Fibroblast of lung (primary cell): ENCODE data around the gene TAS2R13. TPM values are rescaled to one million over a fixed set of nuclear protein-coding genes. Genes with fewer than 3 reads are reported as not detected.
A peak's percentile ranks its signal among the peaks of the same experiment; 100 is the strongest.

Source experiments
- DNase-seq, 2 donors: peaks; one replicate each; pipeline versions ENCODE4 v3.0.0 to v3.0.0-alpha.2; 2010; ENCODE audit warnings: low read depth in 2 of 2
- H2AFZ ChIP-seq: 2 replicates; pipeline ENCODE4 v1.5.1; 2012; ENCODE audit warnings: low read length, control low read depth, inconsistent platforms
- H3K27ac ChIP-seq: 2 replicates; pipeline ENCODE4 v1.5.1; 2011; ENCODE audit warnings: low read length, control low read depth; ENCODE audit not compliant: insufficient read depth
- H3K27me3 ChIP-seq: 2 replicates; pipeline ENCODE4 v1.5.1; 2011; ENCODE audit warnings: mild to moderate bottlenecking, low read length; ENCODE audit not compliant: control insufficient read depth, insufficient read depth
- H3K36me3 ChIP-seq: 2 replicates; pipeline ENCODE4 v1.5.1; 2011; ENCODE audit warnings: low read length; ENCODE audit not compliant: control insufficient read depth, insufficient read depth
- H3K4me1 ChIP-seq: 2 replicates; pipeline ENCODE4 v1.5.1; 2011; ENCODE audit warnings: low read length; ENCODE audit not compliant: control insufficient read depth, insufficient read depth; ENCODE audit errors: extremely low read depth
- H3K4me2 ChIP-seq: 2 replicates; pipeline ENCODE4 v1.5.1; 2011; ENCODE audit warnings: low read length, control low read depth; ENCODE audit not compliant: insufficient read depth; ENCODE audit errors: extremely low read depth
- H3K4me3 ChIP-seq, 4 experiments: fragments of 200-600 bp in 1 of 4; sonication (generic) in 1 of 4; replicated peaks in 1 of 4; 2 replicates each; pipeline ENCODE4 v1.5.1; 2011 to 2016; ENCODE audit warnings: low read length in 4 of 4, low read depth in 3 of 4, mild to moderate bottlenecking in 3 of 4, control low read depth in 2 of 4, inconsistent platforms in 1 of 4, mixed read lengths in 1 of 4; ENCODE audit not compliant: insufficient read depth in 1 of 4; ENCODE audit errors: control extremely low read depth in 1 of 4
- H3K79me2 ChIP-seq: 2 replicates; pipeline ENCODE4 v1.5.1; 2012; ENCODE audit warnings: mild to moderate bottlenecking, low read length, inconsistent platforms; ENCODE audit not compliant: control insufficient read depth, insufficient read depth
- H3K9ac ChIP-seq: 2 replicates; pipeline ENCODE4 v1.5.1; 2011; ENCODE audit warnings: mild to moderate bottlenecking, low read length, control low read depth; ENCODE audit not compliant: insufficient read depth
- H3K9me3 ChIP-seq: 2 replicates; pipeline ENCODE4 v1.5.1; 2012; ENCODE audit warnings: low read depth, low read length; ENCODE audit not compliant: control insufficient read depth, insufficient read depth
- H4K20me1 ChIP-seq: 2 replicates; pipeline ENCODE4 v1.5.1; 2011; ENCODE audit warnings: low read length; ENCODE audit not compliant: control insufficient read depth, insufficient read depth; ENCODE audit errors: extremely low read depth
- CTCF ChIP-seq, 2 donors: IDR thresholded peaks in 1 of 2; conservative IDR thresholded peaks in 1 of 2; 1 replicate in 1 of 2; 2 replicates in 1 of 2; pipeline ENCODE4 v1.5.1; 2011 to 2012; ENCODE audit warnings: low read length in 2 of 2, control low read depth in 1 of 2, inconsistent platforms in 1 of 2, low read depth in 1 of 2, mild to moderate bottlenecking in 1 of 2
- EZH2 ChIP-seq: IDR thresholded peaks from 2 replicates; pipeline ENCODE4 v1.5.1; 2012; ENCODE audit warnings: low read length, control low read depth, mild to moderate bottlenecking; ENCODE audit errors: missing control alignments
- polyA minus RNA-seq: library from RNA; depleted of rRNA, polyadenylated mRNA; stranded (reverse); fragments of >200 nt; gene quantifications from 2 replicates; pipeline ENCODE4 v1.2.3, GENCODE V29; 2011; ENCODE audit warnings: low replicate concordance
- polyA plus RNA-seq, 2 donors: library from polyadenylated mRNA; depleted of rRNA in 1 of 2; stranded (reverse) in 1 of 2; unstranded in 1 of 2; fragments of >200 nt; gene quantifications; 2 replicates each; pipeline ENCODE4 v1.2.1, GENCODE V29; 2011 to 2012; ENCODE audit warnings: missing spikeins in 1 of 2
- total RNA-seq: library from RNA; depleted of rRNA; stranded (reverse); fragments of >200 nt; gene quantifications from 2 replicates; pipeline ENCODE4 v1.2.1, GENCODE V29; 2014

TAS2R13 gene, protein sequence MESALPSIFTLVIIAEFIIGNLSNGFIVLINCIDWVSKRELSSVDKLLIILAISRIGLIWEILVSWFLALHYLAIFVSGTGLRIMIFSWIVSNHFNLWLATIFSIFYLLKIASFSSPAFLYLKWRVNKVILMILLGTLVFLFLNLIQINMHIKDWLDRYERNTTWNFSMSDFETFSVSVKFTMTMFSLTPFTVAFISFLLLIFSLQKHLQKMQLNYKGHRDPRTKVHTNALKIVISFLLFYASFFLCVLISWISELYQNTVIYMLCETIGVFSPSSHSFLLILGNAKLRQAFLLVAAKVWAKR
- total RNA-seq = 1.0 and 1.7 TPM in 2 replicates
- not detected in 2 replicates for polyA plus RNA-seq
- not detected in 2 replicates for polyA plus RNA-seq (2012)
- polyA minus RNA-seq = not detected in 2 replicates

- Histone ChIP-seq H3K9me3 (no peaks in the 10 kb centered on the region), H2AFZ (no peak within 1 kb of the TSS), H3K9ac (no peak within 1 kb of the TSS), H3K79me2 (no peaks in the 10 kb centered on the region), H3K27ac (no peak within 1 kb of the TSS), H3K4me2 (no peak within 1 kb of the TSS), H3K27me3 (no peaks in the 10 kb centered on the region), H3K36me3 (no peaks in the 10 kb centered on the region), H3K4me3 (no peak within 1 kb of the TSS), H4K20me1 (no peaks in the 10 kb centered on the region), H3K4me1 (no peaks in the 10 kb centered on the region)
- no peak for DNase-seq
- TF ChIP-seq EZH2 (no peak), CTCF (conservative IDR thresholded peaks at IDR 0.05 in 1 of 2, IDR thresholded peaks at IDR 0.05 in 1 of 2; ENCODE audit: low read depth in 1 of 2, low read length in 2 of 2) (no peak)
Observed at GRCh38 chr12:10909462-10909861, at the start of gene TAS2R13. Gene TAS2R13 (minus strand): TSS chr12:10909562. CDS start chr12:10909298, 264 bp downstream.

DNA sequence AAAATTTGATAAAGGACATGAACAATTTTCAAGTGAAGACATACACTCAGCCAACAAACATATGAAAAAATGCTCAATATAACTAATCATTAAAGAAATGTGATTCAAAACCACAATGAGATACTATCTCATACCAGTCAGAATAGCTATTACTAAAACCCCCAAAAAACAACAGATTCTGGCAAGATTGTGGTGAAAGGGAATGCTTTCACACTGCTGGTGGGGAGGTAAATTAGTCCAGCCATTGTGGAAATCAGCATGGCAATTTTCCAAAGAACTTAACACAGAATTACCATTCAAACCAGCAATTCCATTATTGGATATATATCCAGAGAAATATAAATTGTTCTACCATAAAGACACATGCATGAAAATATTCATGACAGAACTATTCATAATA, 48.4 kb upstream of the TAS2R13 start:
- no peak overlapping the region for H3K4me3 ChIP-seq
- no peaks in the 10 kb centered on the region for H3K79me2 ChIP-seq
- no peak overlapping the region for H3K4me2 ChIP-seq
- no peak overlapping the region for H3K27ac ChIP-seq
- no peaks in the 10 kb centered on the region for H3K27me3 ChIP-seq
- H3K9ac ChIP-seq = no peak overlapping the region
- H3K9me3 ChIP-seq = no peaks in the 10 kb centered on the region
- DNase-seq = peak in 1 of 2 donors; percentile 74
- TF ChIP-seq EZH2 = no peak
- no peak for TF ChIP-seq CTCF (conservative IDR thresholded peaks at IDR 0.05 in 1 of 2, IDR thresholded peaks at IDR 0.05 in 1 of 2; ENCODE audit: low read depth in 1 of 2, low read length in 2 of 2)
- no peaks in the 10 kb centered on the region for H3K4me1 ChIP-seq
- H2AFZ ChIP-seq = no peak overlapping the region
- H3K36me3 ChIP-seq = no peaks in the 10 kb centered on the region
- H4K20me1 ChIP-seq = no peaks in the 10 kb centered on the region

DNA sequence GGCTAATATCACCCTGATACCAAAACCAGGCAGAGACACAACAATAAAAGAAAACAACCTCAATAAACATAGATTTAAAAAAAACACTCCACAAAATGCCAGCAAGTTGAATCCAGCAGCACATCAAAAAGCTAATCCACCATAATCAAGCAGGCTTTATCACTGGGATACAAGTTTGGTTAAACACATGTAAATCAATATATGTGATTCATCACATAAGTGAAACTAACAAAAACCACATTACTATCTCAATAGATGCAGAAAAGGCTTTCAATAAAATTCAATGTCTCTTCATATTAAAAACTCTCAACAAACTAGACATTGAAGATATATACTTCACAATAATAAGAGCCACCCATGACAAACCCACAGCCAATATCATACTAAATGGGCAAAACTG, 46.7 kb upstream of the TAS2R13 start:
- H3K4me1 ChIP-seq = no peaks in the 10 kb centered on the region
- no peak for DNase-seq
- no peak overlapping the region for H3K9ac ChIP-seq
- H3K4me3 ChIP-seq = no peak overlapping the region
- no peaks in the 10 kb centered on the region for H4K20me1 ChIP-seq
- no peak overlapping the region for H3K27ac ChIP-seq
- H3K79me2 ChIP-seq = no peaks in the 10 kb centered on the region
- no peak overlapping the region for H2AFZ ChIP-seq
- H3K4me2 ChIP-seq = no peak overlapping the region
- TF ChIP-seq CTCF (conservative IDR thresholded peaks at IDR 0.05 in 1 of 2, IDR thresholded peaks at IDR 0.05 in 1 of 2; ENCODE audit: low read depth in 1 of 2, low read length in 2 of 2) = no peak
- no peak for TF ChIP-seq EZH2
- H3K27me3 ChIP-seq = no peaks in the 10 kb centered on the region
- no peaks in the 10 kb centered on the region for H3K36me3 ChIP-seq
- H3K9me3 ChIP-seq = no peaks in the 10 kb centered on the region
